Activated CD4-positive, alpha-beta T cell treated with anti-CD3 and anti-CD28 coated beads, Interleukin-2, amount 50 U/mL, for 48 hours (primary cell): ENCODE results near the gene C22orf23.

Experiments
- DNase-seq, 2 experiments: peaks; one replicate each; pipeline ENCODE4 v3.0.0-alpha.2; 2020

The C22orf23 gene

DNA sequence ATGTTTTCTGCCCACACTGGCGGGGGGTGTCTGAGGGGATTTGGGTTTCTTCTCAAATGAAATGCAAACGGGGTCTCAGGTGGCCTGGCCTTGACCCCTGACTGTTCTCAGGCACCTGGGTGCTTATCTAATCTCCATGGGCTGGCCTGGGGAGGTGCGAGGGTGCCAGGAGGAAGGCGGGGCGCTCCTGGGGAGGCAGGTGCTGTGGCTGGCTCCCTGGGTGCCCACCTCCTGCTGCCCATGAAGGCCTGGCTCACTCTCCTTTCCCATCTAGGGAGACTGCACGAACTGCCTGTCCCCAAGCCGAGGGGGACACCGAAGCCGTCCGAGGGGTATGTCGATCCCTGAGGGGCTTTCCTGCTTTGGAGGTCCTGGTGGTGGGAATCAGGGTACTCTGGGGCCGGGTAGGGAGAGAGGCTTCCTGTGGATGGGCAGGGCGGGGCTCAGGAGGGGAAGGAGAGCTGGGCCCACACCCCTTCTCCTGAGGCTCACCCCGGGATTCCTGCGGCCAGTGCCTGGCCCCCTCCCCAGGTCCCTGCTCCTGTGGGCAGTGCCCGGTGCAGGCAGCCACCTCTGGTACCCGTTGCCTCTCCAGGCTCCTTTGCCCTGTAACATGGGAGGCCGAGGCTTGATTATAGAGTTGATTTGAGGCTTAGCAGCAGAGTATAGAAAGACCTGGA, 28.9 kb downstream of the C22orf23 start:
- no peak for DNase-seq

DNA sequence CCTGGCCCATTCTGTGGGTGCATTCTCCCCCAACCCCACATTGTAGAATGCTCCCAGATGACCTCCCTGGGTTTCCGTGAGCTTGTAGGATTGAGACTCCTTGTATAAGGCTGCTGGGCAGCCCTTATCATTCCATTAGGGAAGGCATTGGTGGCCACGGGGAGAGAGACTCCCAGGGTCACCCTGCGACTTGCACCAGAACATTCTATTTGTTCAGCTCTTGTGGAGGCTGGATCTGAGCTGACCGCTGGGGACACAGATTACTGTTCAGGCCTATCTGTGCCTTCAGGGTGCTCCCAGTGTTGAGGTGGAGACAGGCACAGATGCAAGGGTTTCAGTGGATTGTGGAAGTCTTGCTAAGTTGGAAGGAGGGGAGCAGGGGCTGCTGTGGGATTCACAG, 29.5 kb downstream of the C22orf23 start:
- no peak for DNase-seq

DNA sequence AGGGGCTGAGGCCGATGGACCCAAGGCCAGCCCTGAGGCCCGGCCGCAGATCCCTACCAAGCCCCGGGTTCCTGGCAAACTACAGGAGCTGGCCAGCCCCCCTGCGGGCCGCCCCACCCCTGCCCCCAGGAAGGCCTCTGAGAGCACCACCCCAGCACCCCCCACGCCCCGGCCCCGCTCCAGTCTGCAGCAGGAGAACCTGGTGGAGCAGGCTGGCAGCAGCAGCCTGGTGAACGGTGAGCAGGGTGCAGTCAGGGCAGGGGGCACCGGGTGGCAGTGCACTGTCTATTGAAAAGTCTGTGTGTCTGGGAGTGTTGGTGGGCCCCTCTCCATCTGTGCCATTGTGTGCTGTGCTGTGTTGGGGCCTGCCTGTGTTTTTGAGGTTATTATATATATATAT, 31.2 kb downstream of the C22orf23 start:
- DNase-seq = no peak

DNA sequence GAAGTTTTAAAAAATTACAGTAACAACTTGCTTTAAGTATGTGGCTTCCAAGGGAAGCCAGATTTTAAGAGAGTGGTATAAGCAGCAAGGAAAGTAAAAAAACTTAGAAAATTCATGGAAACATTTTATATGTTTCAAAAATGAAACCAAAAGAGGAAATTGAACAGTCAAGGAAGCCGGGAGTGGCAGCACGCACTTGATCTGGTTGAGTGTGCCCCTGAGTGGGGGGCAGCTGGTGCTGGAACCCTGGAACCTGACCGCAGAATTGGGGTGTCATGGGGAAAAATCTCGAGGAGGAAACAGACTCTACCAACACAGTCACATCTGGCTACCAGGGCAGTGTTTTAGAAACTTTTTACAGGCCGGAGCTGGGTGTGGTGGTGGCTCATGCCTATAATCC, 33.3 kb downstream of the C22orf23 start:
- no peak for DNase-seq

DNA sequence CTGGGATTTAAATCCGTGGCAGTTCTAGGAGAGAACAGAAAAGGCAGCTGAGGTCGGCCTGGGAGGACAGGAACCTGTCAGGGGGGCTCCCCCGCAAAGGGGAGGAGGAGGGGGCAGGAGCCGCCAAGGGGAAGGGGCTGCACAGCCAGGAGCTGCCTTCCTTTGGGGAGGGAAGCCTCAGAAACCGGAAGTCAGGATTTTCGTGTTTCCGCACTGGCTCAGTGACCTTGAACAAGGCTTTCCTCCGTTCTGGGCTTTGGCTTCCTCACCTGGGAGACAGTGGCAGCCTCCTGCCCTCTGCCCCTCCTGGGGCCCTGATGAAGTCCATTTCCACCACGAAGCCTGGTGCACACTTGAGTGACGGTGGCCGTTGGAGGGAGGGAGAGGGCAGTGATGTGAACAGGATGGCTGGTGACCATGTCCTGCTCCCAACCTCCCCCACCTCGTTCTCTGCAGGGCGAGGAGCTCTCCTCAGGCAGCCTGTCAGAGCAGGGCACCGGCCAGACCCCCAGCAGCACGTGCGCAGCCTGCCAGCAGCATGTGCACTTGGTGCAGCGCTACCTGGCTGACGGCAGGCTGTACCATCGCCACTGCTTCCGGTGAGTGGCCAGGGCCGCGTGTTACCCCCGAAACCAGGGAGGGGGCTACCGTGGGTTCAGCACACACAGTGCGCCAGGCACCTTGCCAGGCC, 34.7 kb downstream of the C22orf23 start:
- DNase-seq = no peak

DNA sequence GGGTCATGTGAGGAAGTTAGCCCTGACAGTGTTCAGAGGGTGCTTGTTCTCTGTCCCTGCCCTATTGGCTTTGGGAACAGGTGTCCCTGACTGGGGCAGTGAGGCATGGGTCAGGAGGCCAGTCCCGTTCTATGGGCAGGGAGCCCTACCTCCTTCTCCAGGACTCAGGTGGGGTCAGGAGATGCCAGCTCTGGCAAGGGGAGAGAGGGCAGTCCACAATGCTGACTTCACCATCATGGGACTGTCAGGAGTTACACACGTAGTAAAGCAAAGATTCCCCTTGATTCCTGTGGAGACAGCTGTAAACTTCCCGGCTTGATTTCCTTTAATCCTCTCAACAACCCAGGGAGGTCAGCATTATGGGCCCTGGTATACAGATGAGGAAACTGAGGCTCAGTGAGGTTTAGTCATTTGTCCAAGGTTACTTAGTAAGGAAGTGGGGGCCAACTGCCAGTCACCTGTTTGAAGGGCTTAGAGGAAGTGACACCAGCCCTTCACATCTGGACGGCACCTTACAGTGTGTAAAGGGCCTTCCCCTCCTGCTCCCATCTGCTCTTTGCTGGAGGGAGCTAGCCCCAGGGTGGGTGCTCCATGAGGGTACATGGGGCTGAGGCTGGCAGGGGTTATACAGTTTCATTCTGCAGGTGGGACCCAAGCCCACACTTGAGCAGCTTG, 35.4 kb downstream of the C22orf23 start:
- no peak for DNase-seq

DNA sequence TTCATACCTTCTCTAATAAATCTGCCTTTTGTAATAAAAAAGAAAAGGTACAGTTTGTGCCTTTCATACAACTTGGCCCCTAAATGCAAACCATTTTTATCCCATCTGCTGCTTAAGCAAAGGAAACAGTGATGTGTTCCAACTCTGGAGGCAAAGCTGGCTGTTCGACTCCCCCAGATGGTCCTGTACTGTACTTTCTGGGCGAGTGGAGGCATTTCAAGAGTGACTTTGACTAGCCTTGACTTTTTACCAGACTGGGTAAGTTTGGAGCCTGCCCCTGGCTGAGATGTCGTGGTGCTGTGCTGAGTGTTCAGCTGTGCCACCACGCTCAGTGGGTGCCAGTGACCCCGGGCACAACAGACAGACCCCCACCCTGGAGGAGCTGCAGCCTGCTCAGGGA, 37.1 kb downstream of the C22orf23 start:
- DNase-seq = no peak

DNA sequence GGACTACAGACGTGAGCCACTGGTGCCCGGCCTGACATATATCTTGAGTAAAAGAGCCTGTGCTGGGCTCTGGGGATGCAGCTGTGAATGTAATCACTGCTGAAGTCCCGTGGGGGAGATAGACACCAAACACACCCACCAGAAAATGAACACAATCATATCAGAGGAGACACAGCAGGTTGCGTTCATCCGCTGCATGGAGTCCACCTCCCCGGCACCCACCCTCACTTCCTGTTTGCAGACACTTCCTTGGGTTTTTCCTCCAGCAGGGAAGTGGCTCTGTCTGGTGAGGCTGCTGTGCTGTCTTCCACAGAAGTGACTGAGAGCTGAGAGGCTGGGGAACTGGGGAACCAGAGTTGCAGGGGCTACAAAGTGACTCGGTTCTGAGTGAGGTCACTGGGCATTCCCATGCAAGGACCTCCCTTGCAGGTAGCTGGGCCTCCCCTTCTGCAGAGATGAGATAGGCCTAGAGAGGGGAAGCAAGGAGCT, 40.1 kb downstream of the C22orf23 start:
- DNase-seq = no peak

DNA sequence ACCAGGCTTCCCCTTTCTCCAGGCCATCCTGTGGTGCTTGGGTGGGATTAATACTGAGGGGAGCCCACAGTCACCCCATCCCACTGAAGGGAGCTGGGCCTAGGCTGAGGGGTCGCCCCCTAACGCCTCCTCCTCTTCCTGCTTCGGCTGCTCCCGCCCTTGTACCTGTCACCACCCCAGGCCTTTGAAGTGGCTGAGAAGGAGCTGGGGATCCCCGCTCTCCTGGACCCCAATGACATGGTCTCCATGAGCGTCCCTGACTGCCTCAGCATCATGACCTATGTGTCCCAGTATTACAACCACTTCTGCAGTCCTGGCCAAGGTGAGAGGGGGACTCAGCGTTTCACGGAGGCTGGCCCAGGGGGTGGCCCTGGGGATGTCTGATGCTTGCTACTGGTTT, 41.2 kb downstream of the C22orf23 start:
- DNase-seq = no peak

DNA sequence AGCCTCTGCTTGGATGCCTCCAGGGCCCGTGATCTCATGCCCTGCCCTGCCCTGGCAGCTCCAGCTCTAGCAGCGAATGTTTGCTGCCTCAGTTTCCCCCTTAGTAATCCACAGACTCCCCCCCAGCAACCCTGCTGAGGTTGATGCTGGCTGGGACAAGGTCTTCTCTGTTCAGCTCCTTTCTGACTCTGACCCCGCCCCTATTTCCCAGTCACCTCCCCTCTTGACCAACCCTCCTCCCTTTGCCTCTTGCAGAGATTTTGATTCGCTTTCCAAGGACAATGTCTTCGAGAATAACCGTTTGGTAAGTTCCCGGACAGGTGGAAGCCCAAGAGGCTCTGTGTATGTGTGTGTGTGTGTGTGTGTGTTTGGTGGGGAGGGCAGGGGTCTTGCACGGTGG, 41.7 kb downstream of the C22orf23 start:
- no peak for DNase-seq

DNA sequence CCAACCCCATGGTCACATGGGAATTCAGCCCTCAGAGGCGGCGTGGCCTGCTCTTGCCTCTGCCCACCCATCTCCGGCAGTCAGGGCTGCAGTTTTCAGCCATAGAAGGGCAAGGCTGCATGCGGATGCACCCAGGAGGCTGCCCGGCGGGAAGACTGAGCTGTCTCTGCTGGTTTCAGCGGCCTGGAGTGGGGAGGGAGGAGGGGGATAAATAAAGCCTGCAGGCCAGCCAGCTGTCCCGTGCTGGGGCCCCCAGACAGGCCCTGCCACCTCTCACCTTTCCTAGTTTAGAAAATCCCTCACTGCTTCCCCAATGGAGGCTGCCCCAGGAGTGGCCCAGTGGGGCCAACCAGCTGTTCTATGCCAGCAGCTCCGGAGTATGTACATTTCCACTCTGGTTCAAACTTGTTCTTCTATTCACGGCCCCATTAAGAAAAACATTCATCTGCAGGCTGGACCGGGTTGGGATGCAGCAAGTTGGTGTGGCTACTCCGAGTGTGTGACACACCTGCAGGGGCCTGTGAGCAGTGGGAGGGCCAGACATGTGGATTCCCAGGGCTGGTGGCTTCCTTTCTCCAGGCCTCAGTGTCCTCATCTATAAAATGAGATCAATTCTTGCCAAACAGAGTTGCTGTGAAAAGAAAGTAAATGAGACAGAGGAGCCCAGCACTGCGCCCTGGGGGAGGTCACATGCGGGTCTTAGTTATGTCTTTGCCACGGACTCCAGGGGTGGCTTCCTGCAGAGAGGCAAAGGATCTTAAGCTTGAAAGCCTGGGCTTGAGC, 42.3 kb downstream of the C22orf23 start:
- no peak for DNase-seq

DNA sequence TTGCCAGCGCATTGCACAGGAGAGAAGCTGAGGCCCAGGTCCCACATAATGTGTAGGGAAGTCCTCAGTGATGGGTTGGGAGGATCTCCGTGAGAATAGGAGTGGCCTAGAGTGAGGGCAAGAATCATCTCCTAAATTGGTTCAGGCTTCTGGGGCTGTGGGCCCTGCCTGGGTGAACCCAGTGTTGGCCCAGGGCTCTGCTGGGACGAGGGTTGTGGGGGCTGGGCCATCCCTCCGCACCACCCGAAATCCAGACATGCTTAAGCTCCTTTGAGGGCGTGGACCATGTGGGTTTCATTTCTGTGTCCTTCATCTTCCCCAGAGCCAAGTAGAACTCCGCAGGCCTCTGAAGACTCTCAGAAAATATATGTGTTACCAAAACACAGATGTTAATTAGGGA, 43.6 kb downstream of the C22orf23 start:
- no peak for DNase-seq

DNA sequence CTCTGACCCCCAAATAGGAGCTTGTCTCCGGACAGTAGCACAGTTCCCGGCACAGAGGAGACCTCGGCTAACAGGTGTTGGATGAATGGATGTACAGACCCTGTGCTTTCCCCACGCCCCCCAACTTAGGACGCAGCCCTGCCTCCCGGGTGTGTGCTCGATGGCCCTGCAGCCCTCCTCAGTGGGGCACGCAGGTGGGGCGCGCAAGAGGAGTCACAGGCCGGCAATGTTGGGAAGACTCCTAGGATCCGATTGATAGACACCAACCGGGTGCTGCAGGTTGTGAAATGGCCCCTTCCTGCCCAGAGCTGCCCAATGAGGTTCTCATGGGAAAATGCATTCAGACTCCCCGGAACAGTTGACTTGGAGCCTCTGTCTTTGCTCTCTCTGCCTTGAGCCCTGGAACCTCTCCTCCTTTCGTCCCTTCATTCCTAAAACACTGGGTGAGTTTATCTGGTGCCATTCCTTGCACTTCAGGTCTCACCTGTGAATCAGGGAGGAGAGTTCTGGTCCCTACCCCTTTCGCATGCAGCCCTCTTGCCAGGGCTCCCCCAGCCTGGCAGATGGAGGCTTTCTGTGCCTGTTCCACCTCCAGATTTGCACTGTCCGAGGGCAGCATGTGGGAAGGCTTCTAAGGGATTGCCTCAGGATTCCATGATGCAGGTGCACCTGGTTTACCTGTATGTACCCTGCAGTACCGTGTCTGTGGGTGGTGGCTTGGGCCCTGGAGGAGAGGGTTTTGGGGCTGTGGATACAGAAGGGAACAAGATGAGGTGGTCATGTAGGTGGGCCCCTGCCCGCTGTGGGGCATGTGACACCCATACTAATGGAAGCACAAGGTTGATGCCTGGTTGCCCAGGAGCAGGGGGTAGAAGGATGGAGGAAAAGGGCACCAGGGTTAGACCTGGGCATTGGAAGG, 46.1 kb downstream of the C22orf23 start:
- no peak for DNase-seq

DNA sequence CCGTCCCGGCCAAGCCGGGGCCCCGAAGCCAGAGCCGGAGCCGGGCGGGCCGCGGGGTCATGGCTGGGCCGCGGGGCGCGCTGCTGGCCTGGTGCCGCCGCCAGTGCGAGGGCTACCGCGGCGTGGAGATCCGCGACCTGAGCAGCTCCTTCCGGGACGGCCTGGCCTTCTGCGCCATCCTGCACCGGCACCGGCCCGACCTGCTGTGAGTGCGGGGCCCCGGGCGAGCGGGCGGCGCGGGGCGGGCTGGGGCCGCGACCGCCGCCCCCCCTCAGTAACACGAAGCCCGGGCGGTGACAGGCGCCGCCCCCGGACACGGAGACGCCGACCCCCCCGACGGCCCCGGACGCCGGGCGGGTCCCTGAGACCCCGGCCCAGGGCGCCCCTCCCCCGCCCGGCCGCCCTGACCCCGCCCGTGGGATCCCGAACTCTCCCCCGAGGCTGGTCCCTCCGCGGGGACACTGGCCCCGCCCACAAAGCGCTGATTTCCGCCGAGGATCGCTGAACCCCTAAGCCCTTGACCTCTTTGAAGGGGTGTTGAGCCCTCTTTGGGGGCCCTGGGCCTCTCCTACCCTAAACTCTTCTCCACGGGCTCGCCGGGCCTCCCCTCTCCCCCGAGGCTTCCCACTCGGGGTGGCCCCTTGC, 46.9 kb downstream of the C22orf23 start:
- peak; percentile 48 to 61 for DNase-seq

DNA sequence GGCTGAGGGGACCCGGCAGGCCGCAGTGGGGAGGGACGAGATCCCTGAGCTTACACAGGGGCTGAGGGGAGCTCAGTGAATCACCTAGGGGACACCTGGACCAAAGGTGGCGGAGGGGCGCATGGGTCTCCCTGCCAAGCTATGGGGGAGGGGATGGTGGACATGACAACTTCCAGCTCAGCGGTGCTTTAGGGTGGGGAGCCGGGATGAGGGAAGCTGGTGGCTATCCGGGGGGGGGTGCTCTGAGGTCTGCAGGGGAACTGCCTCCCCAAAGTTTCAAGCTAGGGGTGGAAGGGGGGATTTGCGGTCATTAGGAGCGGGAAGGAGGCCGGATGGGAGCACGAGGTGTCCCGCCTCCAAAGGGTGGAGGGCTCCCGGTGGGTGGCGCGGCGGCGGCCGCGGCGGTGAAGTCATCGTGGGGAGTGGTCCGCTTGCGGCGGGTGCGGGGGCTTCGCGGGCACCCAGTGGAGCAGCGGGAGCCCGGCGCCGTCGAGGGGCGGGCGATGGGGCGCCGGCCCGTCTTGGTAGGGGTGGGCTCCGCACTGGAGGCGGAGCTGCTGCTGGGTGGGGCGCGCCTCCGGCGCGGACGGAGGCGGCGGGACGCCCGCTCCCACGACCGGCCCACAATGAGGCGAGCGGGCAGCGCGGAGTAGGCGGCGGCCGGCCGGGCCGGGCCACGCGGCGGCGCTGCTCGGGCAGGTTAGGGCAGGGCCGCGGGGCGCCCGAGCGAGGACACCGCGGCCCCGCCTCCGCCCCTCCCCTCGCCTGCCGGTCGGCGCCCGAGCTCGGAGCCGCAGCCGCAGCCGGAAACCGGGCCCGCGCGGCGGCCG, 47.7 kb downstream of the C22orf23 start, which contains the start of gene MICALL1:
Gene MICALL1 (plus strand): TSS at position 764 of the 830 bp plus-strand sequence. CDS start 126 bp downstream, outside the sequence.
- DNase-seq = peak; percentile 65 to 72

DNA sequence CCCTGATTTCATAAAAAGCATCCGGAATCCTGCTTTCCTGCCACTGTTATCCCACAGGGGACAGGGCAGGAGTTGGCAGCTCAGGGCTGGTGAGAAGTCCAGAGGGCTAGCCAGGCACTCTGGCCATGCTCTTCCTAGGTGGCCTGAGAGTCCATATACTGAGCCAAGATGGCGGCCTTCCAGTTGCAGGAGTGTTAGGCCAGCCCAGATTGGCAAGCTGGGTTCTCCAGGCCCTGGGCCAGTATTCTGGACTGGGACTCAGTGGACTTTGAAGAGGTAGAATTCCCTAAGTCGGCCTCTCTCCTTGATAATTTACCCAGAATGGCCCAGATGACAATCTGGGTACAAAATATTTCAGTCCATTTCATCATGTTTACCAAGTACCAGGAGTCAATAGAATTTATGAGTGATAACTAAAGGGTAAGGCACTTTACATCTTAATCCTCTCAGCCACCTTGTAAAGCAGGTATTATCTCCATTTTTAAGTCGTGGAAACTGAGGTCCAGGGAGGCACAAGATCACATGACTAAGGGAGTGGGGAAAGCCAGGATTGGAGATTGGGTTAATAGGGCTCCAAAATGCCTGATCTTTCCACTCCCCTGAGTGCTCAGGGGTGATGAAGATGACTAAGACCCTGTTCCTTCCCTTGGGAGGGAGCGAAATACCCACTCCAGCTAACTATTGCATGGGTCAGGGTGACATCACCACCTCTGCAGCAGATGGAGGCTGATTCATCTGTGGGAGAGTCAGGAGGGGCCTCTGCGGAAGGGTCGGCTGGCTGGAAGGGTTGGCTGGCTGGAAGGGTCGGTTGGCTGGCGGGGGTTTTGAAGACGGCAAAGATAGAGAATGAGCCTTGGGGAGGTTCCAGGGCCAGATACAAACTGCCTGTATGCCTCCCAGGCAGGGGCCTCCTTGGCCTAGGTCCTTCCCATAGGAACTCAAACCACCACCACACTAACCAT, 48.5 kb downstream of the C22orf23 start:
- peak; percentile 9 to 16 for DNase-seq

DNA sequence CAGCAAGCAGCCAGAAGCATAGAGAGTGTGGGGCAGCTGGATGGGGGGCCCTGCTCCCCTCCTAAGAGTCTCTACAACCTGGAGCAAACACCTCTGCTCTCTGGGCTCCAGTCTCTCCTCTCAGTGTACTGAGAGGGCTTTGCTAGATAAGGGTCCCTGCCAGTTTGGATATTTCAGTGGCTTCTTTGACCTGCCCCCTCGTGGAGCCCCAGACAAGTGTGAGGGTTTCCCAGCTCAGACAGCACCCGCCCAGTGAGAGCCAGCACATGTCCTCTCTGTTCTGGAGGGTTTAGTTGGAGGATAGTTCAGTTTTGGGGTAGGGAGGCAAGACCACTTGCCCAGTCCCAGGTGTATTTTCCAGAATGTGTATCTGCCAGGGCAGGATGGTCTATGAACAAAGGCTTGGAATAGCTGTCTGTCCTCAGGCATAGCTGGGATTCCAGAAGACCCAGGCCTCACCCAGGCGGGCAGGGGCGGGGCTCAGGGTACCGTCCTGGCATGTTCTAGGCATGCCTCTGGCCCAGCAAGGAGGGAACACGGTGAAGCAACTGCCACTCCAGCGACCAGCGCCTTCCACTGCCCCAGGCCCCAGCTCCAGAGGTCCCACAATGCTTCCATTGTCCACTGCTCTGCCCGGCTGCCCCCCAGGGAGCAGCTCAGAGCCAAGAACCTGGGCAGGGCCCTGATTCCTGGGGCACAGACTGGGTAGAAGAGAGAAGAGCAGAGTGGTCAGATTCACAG, 54.8 kb downstream of the C22orf23 start:
- no peak for DNase-seq

DNA sequence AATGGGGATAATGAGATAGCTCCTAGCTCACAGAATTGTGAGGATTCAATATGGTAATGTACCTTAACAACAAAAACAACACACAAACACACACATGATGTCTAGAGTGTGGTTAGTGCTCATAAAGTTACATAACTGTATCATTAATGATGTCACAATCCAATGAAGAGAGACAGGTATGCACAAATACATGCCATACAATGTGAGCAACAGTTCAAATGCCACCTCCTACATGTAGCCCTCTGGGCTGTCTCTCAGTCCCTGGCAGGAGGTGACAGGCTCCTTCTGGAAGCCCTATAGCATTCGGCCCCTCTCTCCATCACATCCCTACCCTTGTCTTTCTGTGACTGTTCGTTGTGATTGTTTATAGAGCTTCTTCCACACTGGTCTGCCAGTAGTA, 55.6 kb downstream of the C22orf23 start:
- no peak for DNase-seq

DNA sequence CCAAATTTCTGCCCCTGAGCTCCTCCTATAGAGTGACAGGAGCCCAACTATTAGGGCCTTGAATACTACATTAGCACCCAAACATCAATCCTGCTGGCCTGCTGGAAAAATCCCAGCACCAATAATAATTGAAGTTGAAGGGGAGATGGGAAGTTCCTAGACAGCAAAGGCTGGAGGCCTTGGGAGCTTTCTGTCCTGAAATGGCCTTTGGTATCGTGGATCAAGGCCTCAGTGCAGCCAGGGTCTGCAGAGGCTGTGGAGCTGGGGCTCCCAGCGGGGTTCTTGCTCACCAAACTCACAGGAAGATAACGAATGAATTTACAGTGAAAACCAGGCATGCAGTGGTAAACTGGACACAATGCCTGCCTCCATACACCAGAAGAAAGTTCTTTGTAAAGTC, 56.5 kb downstream of the C22orf23 start:
- no peak for DNase-seq
